ENCODE data around the gene KLHDC8A. TPM values are rescaled to one million over a fixed set of nuclear protein-coding genes. Genes with fewer than 3 reads are reported as not detected.

Gene KLHDC8A
- total RNA-seq, 6 experiments from 2014 or later: 0.22 to 0.44 TPM; not detected in 4

DNA sequence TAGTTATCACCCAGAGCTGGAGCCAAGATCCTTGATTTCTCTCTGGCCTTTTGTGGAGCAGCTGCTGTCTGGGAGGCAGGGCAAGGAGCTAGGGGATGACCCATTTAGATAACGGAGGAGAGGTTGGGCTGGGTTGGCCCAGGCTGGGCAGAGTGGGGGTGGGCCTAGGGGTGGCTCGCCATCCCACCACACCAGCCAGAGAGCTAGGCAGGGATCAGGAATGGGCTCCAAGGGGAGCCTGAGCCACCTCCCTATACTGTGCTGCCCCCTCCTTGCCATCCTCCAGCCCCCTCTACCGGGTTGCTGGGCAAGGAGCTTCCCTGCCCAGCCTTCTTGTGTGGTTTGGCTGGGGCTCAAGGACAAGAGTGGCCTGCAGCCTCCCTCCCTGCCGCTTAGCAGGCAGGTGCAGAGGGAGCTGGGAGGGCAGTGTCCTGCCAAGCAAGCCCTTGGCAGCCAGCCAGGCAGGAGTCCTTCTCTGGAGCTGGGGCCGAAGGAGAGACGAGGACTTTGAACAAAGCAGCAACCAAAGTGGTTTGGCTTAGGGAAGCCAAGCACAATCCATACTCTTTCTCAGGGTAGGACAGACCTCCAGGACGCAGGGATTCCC is 39.3 kb downstream of the KLHDC8A start:
- 29% methylated on average over 1 of the region's 7 CpGs for WGBS (ENCODE audit: insufficient coverage, low coverage, low lambda C conversion rate, missing lambda C conversion rate)
- H3K27me3 ChIP-seq: no peaks in the 10 kb centered on the region
- H3K4me1 ChIP-seq: peaks cover 0 to 67% (median 22%) of the 10 kb centered on the region in 4 donors
- no peaks in the 10 kb centered on the region for H3K9me3 ChIP-seq
- peak overlapping the region in 2 of 3 donors; percentile 7 to 47 for H3K4me3 ChIP-seq
- no peaks in the 10 kb centered on the region for H3K36me3 ChIP-seq
- TF ChIP-seq, protein P1, sequence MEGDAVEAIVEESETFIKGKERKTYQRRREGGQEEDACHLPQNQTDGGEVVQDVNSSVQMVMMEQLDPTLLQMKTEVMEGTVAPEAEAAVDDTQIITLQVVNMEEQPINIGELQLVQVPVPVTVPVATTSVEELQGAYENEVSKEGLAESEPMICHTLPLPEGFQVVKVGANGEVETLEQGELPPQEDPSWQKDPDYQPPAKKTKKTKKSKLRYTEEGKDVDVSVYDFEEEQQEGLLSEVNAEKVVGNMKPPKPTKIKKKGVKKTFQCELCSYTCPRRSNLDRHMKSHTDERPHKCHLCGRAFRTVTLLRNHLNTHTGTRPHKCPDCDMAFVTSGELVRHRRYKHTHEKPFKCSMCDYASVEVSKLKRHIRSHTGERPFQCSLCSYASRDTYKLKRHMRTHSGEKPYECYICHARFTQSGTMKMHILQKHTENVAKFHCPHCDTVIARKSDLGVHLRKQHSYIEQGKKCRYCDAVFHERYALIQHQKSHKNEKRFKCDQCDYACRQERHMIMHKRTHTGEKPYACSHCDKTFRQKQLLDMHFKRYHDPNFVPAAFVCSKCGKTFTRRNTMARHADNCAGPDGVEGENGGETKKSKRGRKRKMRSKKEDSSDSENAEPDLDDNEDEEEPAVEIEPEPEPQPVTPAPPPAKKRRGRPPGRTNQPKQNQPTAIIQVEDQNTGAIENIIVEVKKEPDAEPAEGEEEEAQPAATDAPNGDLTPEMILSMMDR (IDR thresholded peaks at IDR 0.05): no peak
- no peak for TF ChIP-seq POLR2A (IDR thresholded peaks at IDR 0.05)
- peak overlapping the region in 2 of 3 donors; percentile 52 to 81 for H3K27ac ChIP-seq
- intact Hi-C loops (cut with DNase I): no loop called here
- DNase-seq (peak; percentile 88 to 93 (median 91)), ATAC-seq (peak; percentile 16 to 59 (median 34))

DNA sequence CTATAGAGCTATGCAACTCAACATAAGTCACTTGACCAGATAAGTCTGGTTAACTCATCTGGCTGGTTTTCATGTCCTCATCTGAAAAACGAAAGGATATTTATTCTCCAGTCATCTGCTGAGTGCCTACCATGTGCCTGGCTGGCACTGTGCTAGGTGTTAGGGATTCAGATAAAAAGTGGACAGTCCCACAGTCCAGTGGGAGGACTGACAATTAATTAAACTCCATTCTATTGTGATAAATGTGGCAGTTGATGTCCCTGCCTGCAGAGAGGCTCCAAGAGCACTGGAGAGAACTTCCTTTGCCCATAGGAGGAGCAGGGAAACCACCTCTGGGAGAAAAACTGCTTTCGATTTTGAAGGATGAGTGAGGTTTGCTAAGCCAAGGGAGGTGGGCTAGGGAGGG is 40.6 kb downstream of the KLHDC8A start:
- peaks cover 0 to 61% (median 22%) of the 10 kb centered on the region in 4 donors for H3K4me1 ChIP-seq
- H3K27me3 ChIP-seq: no peaks in the 10 kb centered on the region
- no peak for DNase-seq
- H3K9me3 ChIP-seq: no peaks in the 10 kb centered on the region
- no peak for TF ChIP-seq POLR2A (IDR thresholded peaks at IDR 0.05)
- TF ChIP-seq, protein P1 (IDR thresholded peaks at IDR 0.05): no peak
- H3K27ac ChIP-seq: peak overlapping the region in 1 of 3 donors; percentile 19
- peaks cover 0 to 2% (median under 1%) of the 10 kb centered on the region in 4 donors for H3K36me3 ChIP-seq
- intact Hi-C loops (cut with DNase I): no loop called here
- no peak for ATAC-seq
- no peak overlapping the region for H3K4me3 ChIP-seq
- WGBS (ENCODE audit: insufficient coverage, low coverage, low lambda C conversion rate, missing lambda C conversion rate): 29% methylated on average over 2 of the region's 2 CpGs

DNA sequence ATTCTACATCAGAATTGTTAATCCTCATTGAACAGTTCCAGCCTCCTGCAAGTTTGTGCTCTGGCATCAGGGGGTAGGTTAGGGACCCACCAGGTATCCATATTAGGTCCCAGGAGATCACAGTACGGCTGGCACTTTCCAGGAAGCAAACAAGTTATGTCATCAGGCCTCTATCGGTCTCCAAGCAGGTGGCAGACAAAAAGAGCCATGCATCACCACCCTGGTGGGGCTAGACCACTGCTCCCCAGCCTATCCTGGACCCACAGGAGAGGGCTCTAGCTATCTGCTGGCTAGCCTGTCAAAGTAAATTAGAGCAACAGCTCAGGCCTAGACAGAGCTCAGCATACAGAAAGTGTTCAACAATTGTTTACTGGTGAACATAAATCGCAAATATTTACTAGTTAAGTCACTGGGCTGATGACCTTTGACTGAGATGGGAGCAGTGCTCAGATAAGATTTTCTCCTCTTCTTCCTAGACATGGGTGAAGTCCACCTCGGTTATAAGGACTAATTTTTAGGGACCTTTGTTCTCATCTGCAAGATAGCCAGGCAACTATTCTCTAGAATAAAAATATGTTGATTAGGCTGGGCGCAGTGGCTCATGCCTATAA is 41.6 kb downstream of the KLHDC8A start:
- no peak overlapping the region for H3K27ac ChIP-seq
- H3K4me3 ChIP-seq: no peak overlapping the region
- no peak for DNase-seq
- H3K9me3 ChIP-seq: no peaks in the 10 kb centered on the region
- H3K27me3 ChIP-seq: no peaks in the 10 kb centered on the region
- peaks cover 0 to 12% (median 4%) of the 10 kb centered on the region in 4 donors for H3K36me3 ChIP-seq
- intact Hi-C loops (cut with DNase I): no loop called here
- H3K4me1 ChIP-seq: peaks cover 0 to 70% (median 22%) of the 10 kb centered on the region in 4 donors
- WGBS (ENCODE audit: insufficient coverage, low coverage, low lambda C conversion rate, missing lambda C conversion rate): 85% methylated on average over 2 of the region's 5 CpGs
- no peak for TF ChIP-seq POLR2A (IDR thresholded peaks at IDR 0.05)
- TF ChIP-seq, protein P1 (IDR thresholded peaks at IDR 0.05): no peak
- no peak for ATAC-seq

DNA sequence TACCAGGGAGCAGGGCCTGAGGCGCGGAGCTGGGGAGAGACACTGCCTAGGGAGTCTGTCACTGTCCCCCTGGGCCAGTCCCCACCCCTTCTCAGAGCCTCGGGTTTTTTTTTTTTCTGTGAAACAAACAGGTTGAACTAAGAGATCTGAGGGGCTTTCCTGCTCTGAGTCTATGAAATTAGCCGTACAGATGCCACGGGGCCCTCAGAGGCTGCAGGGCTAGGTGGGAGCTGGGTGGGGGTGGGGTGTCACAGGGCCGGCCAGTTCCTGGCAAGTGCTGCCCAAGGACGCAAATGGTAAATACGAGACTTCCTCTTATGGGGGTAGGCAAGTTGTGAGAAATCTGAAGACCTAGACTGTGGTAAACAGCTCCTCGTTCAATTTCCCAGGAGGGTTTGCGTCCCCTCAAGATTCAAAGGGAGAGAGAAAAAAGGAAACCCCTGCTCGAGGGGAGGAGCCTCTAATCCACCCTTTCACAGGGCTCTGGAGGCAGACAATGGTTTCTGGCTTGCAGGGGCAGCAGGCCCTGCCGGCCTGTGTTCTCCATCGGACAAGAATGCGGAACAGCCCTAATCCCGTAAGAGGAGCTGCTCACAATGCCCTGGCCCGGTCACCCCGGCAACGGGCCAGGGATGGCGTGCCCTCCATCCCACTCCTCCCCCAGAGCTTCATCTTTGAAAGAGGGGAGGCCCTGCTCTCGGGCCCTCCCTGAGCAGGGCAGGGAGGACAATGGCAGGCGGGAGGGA is 43.0 kb downstream of the KLHDC8A start:
- Histone ChIP-seq H3K4me3 (peak overlapping the region in 1 of 3 donors; percentile 1), H3K9me3 (no peaks in the 10 kb centered on the region), H3K27ac (peak overlapping the region in 2 of 3 donors; percentile 66 to 70), H3K36me3 (peaks cover 0 to 14% (median 4%) of the 10 kb centered on the region in 4 donors), H3K4me1 (peaks cover 0 to 77% (median 18%) of the 10 kb centered on the region in 4 donors), H3K27me3 (no peaks in the 10 kb centered on the region)
- WGBS (ENCODE audit: insufficient coverage, low coverage, low lambda C conversion rate, missing lambda C conversion rate): 31% methylated on average over 8 of the region's 21 CpGs
- intact Hi-C loops (cut with DNase I): loop anchor here in 1 of 2 donors (5.0 kb wide), 1 partner anchor 36 kb away; no protein-coding TSS in a partner anchor
- TF ChIP-seq, protein P1 (IDR thresholded peaks at IDR 0.05): no peak
- TF ChIP-seq POLR2A (IDR thresholded peaks at IDR 0.05): no peak
- DNase-seq: peak in 2 of 3 donors; percentile 43 to 66
- ATAC-seq: peak; percentile 19 to 37 (median 28)
